Heart left ventricle (tissue), 16 donors: ENCODE measurements around the gene SPAG17. TPM values are rescaled to one million over a fixed set of nuclear protein-coding genes. Genes with fewer than 3 reads are reported as not detected.

Source experiments
- ATAC-seq, 4 donors: fragments of 200-7000 bp; cut with Tn5 transposase; one replicate each; pipeline ENCODE4 v1.9.1; 2020 to 2022; ENCODE audit warnings: moderate library complexity in 4 of 4, mild to moderate bottlenecking in 3 of 4, moderate number of reproducible peaks in 1 of 4
- DNase-seq, 5 donors: peaks; one replicate each; pipeline ENCODE4 v3.0.0-alpha.2; 2020
- H3K27ac ChIP-seq, 12 donors: fragments of 200-600 bp; sonication (generic) in 4 of 12; one replicate each; pipeline versions ENCODE4 v1.5.0 to v1.8.0; 2016 to 2022; ENCODE audit warnings: mild to moderate bottlenecking in 2 of 12
- H3K27me3 ChIP-seq, 9 donors: fragments of 200-600 bp; sonication (generic) in 2 of 9; one replicate each; pipeline versions ENCODE4 v1.5.1 to v1.8.0; 2016 to 2022; ENCODE audit warnings: mild to moderate bottlenecking in 3 of 9
- H3K36me3 ChIP-seq, 9 donors: fragments of 200-600 bp; sonication (generic) in 2 of 9; one replicate each; pipeline versions ENCODE4 v1.5.0 to v1.8.0; 2018 to 2022; ENCODE audit warnings: mild to moderate bottlenecking in 2 of 9
- H3K4me1 ChIP-seq, 12 donors: fragments of 200-600 bp; sonication (generic) in 4 of 12; one replicate each; pipeline versions ENCODE4 v1.5.0 to v1.8.0; 2016 to 2022; ENCODE audit warnings: mild to moderate bottlenecking in 3 of 12
- H3K4me3 ChIP-seq, 12 donors: fragments of 200-600 bp; sonication (generic) in 4 of 12; one replicate each; pipeline versions ENCODE4 v1.5.0 to v1.8.0; 2017 to 2022; ENCODE audit warnings: mild to moderate bottlenecking in 9 of 12, moderate library complexity in 4 of 12
- H3K9me3 ChIP-seq, 12 donors: fragments of 200-600 bp; sonication (generic) in 4 of 12; one replicate each; pipeline versions ENCODE4 v1.5.0 to v1.8.0; 2016 to 2022; ENCODE audit warnings: mild to moderate bottlenecking in 1 of 12
- POLR2A ChIP-seq, 2 donors: fragments of 450-650 bp; IDR thresholded peaks; one replicate each; pipeline ENCODE4 v1.6.1; 2017; ENCODE audit warnings: antibody characterized with exemption in 2 of 2, mild to moderate bottlenecking in 2 of 2, moderate library complexity in 2 of 2
- WGBS, 4 donors: extraction: QIAGEN DNeasy Blood & Tissue Kit in 2 of 4; methylation state at CpG; one replicate each; pipeline versions ENCODE4 v1.1.5 to v1.1.7; 2013 to 2018; 5-methylcytosine and 5-hydroxymethylcytosine counted together
- intact Hi-C, 10 donors: fragments of 100-400 bp; cut with DNase I; formaldehyde crosslinking; loops; one replicate each; pipeline versions ENCODE4 v1.11.1 to v1.14.2; 2022
- polyA plus RNA-seq, 2 donors: library from polyadenylated mRNA; stranded (reverse); fragments of 200-250 nt; gene quantifications; one replicate each; pipeline ENCODE4 v1.2.3, GENCODE V29; 2013
- total RNA-seq, 9 donors: library from RNA; depleted of rRNA in 2 of 9; stranded (reverse); fragments of >200 nt in 2 of 9; fragmentation: NEBNext Ultra II Directional in 3 of 9; extraction: Animal tissue kit (Norgen Biotek cat#: 25700) in 3 of 9; gene quantifications; one replicate each; pipeline versions ENCODE4 v1.1.0 to v1.2.4, GENCODE V29; 2016 to 2023
- TF ChIP-seq, protein P1 (sequence below), 12 donors: fragments of 200-600 bp; sonication (generic) in 4 of 12; IDR thresholded peaks; one replicate each; pipeline versions ENCODE4 v1.5.0 to v1.8.0; 2018 to 2022; ENCODE audit warnings: antibody characterized with exemption in 12 of 12, mild to moderate bottlenecking in 5 of 12
- donor health status: ischemic (EF 13 %, LVEDD 7.1; RV severe dilation, severe dysfunction).
- donor health status: healthy with polysubstance abuse.
- donor health status: DM: no; HTN: yes; CAD: no.
- donor health status: DM: no; HTN: no; CAD: no.
- donor health status: ischemic (EF 25% LVEDD 6.9; RV normal size, moderate dysfunction).
- donor health status: ischemic (EF 25% LVEDD 5.7; RV mildly dilated, moderate dysfunction).
- donor health status: healthy.
- donor health status: DM: yes; HTN: yes; CAD: no.
- donor health status: ischemic (EF 35%, LVEDD 5.7; RV mildly dilated, moderate dysfunction).
- donor health status: nonischemic (EF 11% LVEDD 7.7; RV severe dilation, severe dysfunction).
- donor health status: DM: yes; HTN: yes; CAD: no.
- donor health status: PGD.
- donor health status: ischemic (EF 29% LVEDD 5.4; RV normal size, mild dysfunction).
- donor health status: nonischemic (EF 23%, LVEDD 6.1; RV moderate dilation, normal function).

The SPAG17 gene
- total and polyA plus RNA-seq, 11 donors: 0.38 to 0.48 TPM; not detected in 9

DNA sequence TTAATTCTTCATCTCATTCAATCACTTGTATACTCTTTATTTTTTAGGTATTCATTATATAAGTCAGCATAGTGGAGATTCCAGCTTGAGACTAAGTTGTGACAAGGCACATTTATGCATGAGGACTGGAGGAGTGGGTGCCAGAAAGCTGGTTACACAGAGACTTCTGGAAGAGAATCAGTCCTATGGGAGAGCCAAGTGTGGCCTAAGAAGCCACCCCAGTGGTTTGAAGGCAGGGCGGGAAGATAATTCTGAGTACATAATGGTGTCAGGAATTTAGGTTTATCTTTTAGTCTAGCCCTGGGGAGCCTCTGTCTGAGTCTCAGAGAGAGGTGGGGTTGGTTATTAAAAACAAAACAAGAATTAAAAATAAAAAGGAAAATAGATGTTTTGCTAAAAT is 83.0 kb downstream of the SPAG17 start:
- no peak for ATAC-seq
- peaks cover 0 to 5% (median 0%) of the 10 kb centered on the region in 12 donors for H3K4me1 ChIP-seq

DNA sequence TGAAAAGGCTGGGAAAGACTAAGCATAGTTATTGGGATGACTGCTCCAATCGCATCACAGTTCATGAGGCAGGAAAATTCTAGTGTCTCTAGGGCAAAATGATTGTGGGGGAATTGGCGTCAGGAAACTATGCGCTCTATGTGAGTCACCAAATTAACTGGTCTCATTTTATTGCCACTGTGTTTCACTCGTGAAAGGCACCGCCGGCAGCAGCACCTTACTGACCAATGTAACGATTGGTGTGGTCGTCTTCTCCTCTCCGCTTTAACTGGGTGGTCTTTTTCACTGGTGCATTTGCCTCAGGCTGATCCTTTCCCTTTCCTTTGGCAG is 83.5 kb downstream of the SPAG17 start:
- WGBS, 4 donors: 79 to 82% (median 80%) methylated on average over 9 of the region's 9 CpGs
- intact Hi-C loops: no loop called here
- Histone ChIP-seq H3K36me3 (no peaks in the 10 kb centered on the region), H3K27me3 (peaks cover 0 to 2% (median 0%) of the 10 kb centered on the region in 9 donors), H3K4me1 (peaks cover 0 to 5% (median 0%) of the 10 kb centered on the region in 12 donors), H3K4me3 (no peak overlapping the region), H3K27ac (no peak overlapping the region), H3K9me3 (no peaks in the 10 kb centered on the region)
- no peak for ATAC-seq
- no peak for TF ChIP-seq POLR2A (IDR thresholded peaks at IDR 0.05)
- TF ChIP-seq, protein P1, sequence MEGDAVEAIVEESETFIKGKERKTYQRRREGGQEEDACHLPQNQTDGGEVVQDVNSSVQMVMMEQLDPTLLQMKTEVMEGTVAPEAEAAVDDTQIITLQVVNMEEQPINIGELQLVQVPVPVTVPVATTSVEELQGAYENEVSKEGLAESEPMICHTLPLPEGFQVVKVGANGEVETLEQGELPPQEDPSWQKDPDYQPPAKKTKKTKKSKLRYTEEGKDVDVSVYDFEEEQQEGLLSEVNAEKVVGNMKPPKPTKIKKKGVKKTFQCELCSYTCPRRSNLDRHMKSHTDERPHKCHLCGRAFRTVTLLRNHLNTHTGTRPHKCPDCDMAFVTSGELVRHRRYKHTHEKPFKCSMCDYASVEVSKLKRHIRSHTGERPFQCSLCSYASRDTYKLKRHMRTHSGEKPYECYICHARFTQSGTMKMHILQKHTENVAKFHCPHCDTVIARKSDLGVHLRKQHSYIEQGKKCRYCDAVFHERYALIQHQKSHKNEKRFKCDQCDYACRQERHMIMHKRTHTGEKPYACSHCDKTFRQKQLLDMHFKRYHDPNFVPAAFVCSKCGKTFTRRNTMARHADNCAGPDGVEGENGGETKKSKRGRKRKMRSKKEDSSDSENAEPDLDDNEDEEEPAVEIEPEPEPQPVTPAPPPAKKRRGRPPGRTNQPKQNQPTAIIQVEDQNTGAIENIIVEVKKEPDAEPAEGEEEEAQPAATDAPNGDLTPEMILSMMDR (IDR thresholded peaks at IDR 0.05): no peak
- DNase-seq: no peak

More for the DNA sequence above, 83.0 kb downstream of the SPAG17 start:
- no peak overlapping the region for H3K27ac ChIP-seq
- intact Hi-C loops: no loop called here
- H3K36me3 ChIP-seq: no peaks in the 10 kb centered on the region
- H3K4me3 ChIP-seq: no peak overlapping the region
- no peaks in the 10 kb centered on the region for H3K9me3 ChIP-seq
- no peak for DNase-seq
- peaks cover 0 to 2% (median 0%) of the 10 kb centered on the region in 9 donors for H3K27me3 ChIP-seq
- WGBS, 4 donors: 68 to 82% (median 75%) methylated on average over 1 of the region's 1 CpG
- TF ChIP-seq, protein P1 (IDR thresholded peaks at IDR 0.05): no peak
- no peak for TF ChIP-seq POLR2A (IDR thresholded peaks at IDR 0.05)

DNA sequence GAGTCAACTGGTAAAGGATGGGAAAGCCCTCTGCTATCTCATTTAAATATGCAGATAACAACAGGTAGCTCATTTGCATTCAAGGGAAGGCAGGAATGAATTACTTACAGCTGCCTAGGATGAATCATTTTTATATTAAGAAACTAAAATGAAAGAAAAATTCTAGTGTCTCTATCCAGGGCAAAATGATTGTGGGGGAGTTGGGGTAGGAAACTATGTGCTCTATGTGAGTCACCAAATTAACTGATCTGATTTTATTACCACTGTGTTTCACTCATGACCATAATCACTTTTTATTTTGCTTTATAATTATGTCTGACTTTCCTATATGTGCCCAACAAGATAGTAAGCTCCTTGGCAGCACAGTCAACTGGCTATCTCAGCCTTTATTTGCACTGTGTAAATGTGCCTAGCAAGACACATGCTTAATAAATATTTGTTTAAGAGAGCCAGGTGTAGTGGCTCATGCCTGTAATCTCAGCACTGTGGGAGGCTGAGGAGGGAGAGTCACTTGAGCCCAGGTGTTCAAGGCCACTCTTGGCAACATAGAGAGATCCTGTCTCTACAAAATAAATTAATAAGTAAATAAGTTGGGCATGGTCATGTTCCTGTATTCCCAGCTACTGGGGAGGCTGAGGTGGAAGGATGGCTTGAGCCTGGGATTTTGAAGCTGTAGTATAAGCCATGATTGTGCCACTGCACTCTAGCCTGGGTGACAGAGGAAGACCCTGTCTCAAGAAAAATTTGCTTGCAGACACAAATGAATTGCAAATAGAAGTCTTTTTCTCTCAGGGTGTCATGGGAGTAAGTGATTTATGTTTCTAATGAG is 84.1 kb downstream of the SPAG17 start:
- Histone ChIP-seq H3K4me1 (peaks cover 0 to 5% (median 0%) of the 10 kb centered on the region in 12 donors), H3K4me3 (no peak overlapping the region), H3K9me3 (no peaks in the 10 kb centered on the region), H3K36me3 (no peaks in the 10 kb centered on the region), H3K27ac (no peak overlapping the region), H3K27me3 (peaks cover 0 to 2% (median 0%) of the 10 kb centered on the region in 9 donors)
- intact Hi-C loops: no loop called here
- ATAC-seq: no peak
- TF ChIP-seq, protein P1 (IDR thresholded peaks at IDR 0.05): no peak
- TF ChIP-seq POLR2A (IDR thresholded peaks at IDR 0.05): no peak
- no peak for DNase-seq

DNA sequence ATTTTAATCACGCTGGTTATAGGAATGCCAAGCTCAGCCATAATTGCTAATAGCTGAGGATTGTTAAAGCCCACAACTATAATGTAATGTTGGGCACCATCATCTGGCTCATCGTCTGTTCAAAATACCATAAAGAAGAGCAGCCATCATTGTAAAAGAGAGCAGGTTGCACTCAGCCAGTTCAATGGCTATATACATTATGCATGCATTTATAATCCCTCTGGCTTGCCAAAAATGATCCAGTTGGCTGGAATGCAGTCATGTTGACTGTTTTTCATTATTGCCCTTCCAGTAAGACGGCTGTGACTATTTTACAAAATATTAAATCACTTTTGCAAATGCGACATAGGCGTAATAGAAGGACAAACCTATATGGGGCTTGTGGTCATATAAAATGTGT is 85.3 kb downstream of the SPAG17 start:
- no peaks in the 10 kb centered on the region for H3K36me3 ChIP-seq
- no peak for TF ChIP-seq POLR2A (IDR thresholded peaks at IDR 0.05)
- TF ChIP-seq, protein P1 (IDR thresholded peaks at IDR 0.05): no peak
- no peak overlapping the region for H3K4me3 ChIP-seq
- no peak overlapping the region for H3K27ac ChIP-seq
- no peaks in the 10 kb centered on the region for H3K9me3 ChIP-seq
- DNase-seq (no peak), ATAC-seq (no peak)
- peaks cover 0 to 2% (median 0%) of the 10 kb centered on the region in 9 donors for H3K27me3 ChIP-seq
- WGBS, 4 donors: 79 to 87% (median 80%) methylated on average over 5 of the region's 5 CpGs
- H3K4me1 ChIP-seq: peaks cover 0 to 5% (median 0%) of the 10 kb centered on the region in 12 donors
- intact Hi-C loops: no loop called here
